Transverse colon (tissue), 4 donors: ENCODE data around the gene CCDC3. TPM values are rescaled to one million over a fixed set of nuclear protein-coding genes. Genes with fewer than 3 reads are reported as not detected.
A peak's percentile ranks its signal among the peaks of the same experiment; 100 is the strongest.

Source experiments
- DNase-seq: peaks from one replicate; pipeline ENCODE4 v3.0.0-alpha.2; 2019
- H3K27ac ChIP-seq, 4 donors: fragments of 200-600 bp; sonication (generic); 2 replicates each; pipeline ENCODE4 v1.5.1; 2016 to 2018; ENCODE audit warnings: inconsistent platforms in 4 of 4
- H3K27me3 ChIP-seq: fragments of 200-600 bp; sonication (generic); 2 replicates; pipeline ENCODE4 v1.5.1; 2017; ENCODE audit warnings: inconsistent platforms
- H3K36me3 ChIP-seq, 4 donors: fragments of 200-600 bp; sonication (generic); 2 replicates each; pipeline ENCODE4 v1.5.1; 2017 to 2019; ENCODE audit warnings: inconsistent platforms in 4 of 4
- H3K4me1 ChIP-seq, 4 donors: fragments of 200-600 bp; sonication (generic); 2 replicates each; pipeline ENCODE4 v1.5.1; 2017 to 2020; ENCODE audit warnings: inconsistent platforms in 4 of 4
- H3K4me3 ChIP-seq, 4 donors: fragments of 200-600 bp; sonication (generic); 1 replicate in 1 of 4; 2 replicates in 3 of 4; pipeline versions ENCODE4 v1.5.1 to v1.6.1; 2017 to 2019; ENCODE audit warnings: inconsistent platforms in 4 of 4
- H3K9me3 ChIP-seq, 2 donors: fragments of 200-600 bp; sonication (generic); 2 replicates each; pipeline ENCODE4 v1.5.1; 2017 to 2019; ENCODE audit warnings: inconsistent platforms in 2 of 2
- EP300 ChIP-seq: sonication (generic); formaldehyde crosslinking; IDR thresholded peaks from one replicate; pipeline ENCODE4 v1.6.1; 2017; ENCODE audit warnings: antibody characterized with exemption, low read depth
- POLR2A ChIP-seq: fragments of 450-650 bp; IDR thresholded peaks from one replicate; pipeline ENCODE4 v1.6.1; 2016; ENCODE audit warnings: antibody characterized with exemption, mild to moderate bottlenecking, moderate library complexity
- POLR2AphosphoS5 ChIP-seq, 3 donors: sonication (generic); formaldehyde crosslinking; IDR thresholded peaks; one replicate each; pipeline ENCODE4 v1.6.1; 2016; ENCODE audit warnings: antibody characterized with exemption in 3 of 3
- WGBS, 2 donors: methylation state at CpG; one replicate each; pipeline ENCODE4 v1.1.5; 2018; ENCODE audit warnings: low coverage in 1 of 2; 5-methylcytosine and 5-hydroxymethylcytosine counted together
- in situ Hi-C, 4 donors: fragments of 200-750 bp; cut with MboI; loops; one replicate each; pipeline versions ENCODE4 v1.15.0 to v1.15.1; 2017; ENCODE audit warnings: low sequenced_read_pairs in 3 of 4, low pct_ligation_motif_present in 1 of 4, low pct_unique_long_range_greater_than_20kb in 1 of 4
- intact Hi-C: fragments of 100-400 bp; cut with DNase I; formaldehyde crosslinking; loops from one replicate; pipeline ENCODE4 v1.15.1; 2023; ENCODE audit warnings: low total_unique reads
- total RNA-seq, 4 donors: library from RNA; depleted of rRNA; stranded (reverse); fragments of >200 nt; gene quantifications; one replicate each; pipeline ENCODE4 v1.1.0, GENCODE V29; 2016
- TF ChIP-seq, protein P1 (sequence below), 5 experiments: fragments of 200-600 bp in 3 of 5; fragments of 450-650 bp in 2 of 5; sonication (generic) in 3 of 5; IDR thresholded peaks; 1 replicate in 2 of 5; 2 replicates in 3 of 5; pipeline ENCODE4 v1.5.1; 2016 to 2017; ENCODE audit warnings: antibody characterized with exemption in 5 of 5, inconsistent platforms in 3 of 5, mild to moderate bottlenecking in 2 of 5, moderate library complexity in 1 of 5

CCDC3 gene
- total RNA-seq, 4 donors from 2014 or later: 0.75 to 2.2 (median 1.3) TPM

DNA sequence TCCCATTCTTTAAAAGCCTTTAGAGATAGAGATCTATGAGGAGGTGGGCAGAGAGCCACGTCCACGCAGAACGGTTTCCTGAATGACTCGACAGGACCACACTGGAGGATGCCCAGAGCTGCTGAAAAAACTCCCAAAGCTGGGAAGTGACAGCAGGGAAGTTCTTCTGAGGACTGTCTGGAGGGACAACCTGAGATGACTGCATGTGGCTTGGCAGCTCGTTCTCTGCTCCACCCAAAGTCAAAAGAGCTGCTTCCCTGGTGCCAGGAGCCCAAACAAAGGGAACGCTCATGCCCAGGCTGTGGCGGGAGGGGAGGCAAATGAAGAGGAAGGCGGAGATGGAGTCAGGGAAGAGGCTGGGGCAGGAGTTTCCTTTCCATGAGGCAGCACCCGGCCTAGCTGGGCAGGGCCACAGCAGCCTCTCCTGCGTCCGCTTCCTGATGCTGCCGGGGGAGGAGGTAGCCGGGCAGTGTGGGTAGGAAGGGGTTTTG is 95.4 kb downstream of the CCDC3 start:
- H3K27me3 ChIP-seq: no peaks in the 10 kb centered on the region
- WGBS, 2 donors: 80 to 81% methylated on average over 1 to 13 of the region's 13 CpGs
- no peaks in the 10 kb centered on the region for H3K9me3 ChIP-seq
- H3K4me1 ChIP-seq: peaks cover 0 to 3% (median 0%) of the 10 kb centered on the region in 4 donors
- H3K4me3 ChIP-seq: no peak overlapping the region
- no peak overlapping the region for H3K27ac ChIP-seq
- DNase-seq: no peak
- H3K36me3 ChIP-seq: no peaks in the 10 kb centered on the region
- TF ChIP-seq POLR2AphosphoS5 (IDR thresholded peaks at IDR 0.05) (no peak), POLR2A (no peak), EP300 (no peak)
- TF ChIP-seq, protein P1, sequence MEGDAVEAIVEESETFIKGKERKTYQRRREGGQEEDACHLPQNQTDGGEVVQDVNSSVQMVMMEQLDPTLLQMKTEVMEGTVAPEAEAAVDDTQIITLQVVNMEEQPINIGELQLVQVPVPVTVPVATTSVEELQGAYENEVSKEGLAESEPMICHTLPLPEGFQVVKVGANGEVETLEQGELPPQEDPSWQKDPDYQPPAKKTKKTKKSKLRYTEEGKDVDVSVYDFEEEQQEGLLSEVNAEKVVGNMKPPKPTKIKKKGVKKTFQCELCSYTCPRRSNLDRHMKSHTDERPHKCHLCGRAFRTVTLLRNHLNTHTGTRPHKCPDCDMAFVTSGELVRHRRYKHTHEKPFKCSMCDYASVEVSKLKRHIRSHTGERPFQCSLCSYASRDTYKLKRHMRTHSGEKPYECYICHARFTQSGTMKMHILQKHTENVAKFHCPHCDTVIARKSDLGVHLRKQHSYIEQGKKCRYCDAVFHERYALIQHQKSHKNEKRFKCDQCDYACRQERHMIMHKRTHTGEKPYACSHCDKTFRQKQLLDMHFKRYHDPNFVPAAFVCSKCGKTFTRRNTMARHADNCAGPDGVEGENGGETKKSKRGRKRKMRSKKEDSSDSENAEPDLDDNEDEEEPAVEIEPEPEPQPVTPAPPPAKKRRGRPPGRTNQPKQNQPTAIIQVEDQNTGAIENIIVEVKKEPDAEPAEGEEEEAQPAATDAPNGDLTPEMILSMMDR (IDR thresholded peaks at IDR 0.05): no peak
- in situ Hi-C loops (no loop called here), intact Hi-C loops (no loop called here)

DNA sequence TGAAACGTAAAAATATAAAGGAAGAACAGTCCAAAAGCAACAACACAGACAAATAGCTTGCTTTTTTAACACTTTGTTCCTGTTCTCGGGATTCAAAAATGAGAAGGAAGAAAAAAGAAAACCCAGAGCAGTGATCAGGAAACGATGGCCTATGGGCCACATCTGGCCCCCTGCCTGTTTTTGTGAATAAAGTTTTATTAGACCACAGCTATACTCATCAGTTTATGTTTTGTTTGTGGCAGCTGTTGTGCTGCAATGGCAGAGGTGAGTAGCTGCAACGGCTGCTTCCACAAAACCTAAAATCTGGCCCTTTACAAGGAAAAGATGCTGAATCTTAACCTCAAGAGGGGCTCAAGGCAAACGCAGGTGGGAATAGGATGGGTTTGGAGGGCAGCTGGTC is 96.4 kb downstream of the CCDC3 start:
- DNase-seq: no peak
- H3K36me3 ChIP-seq: no peaks in the 10 kb centered on the region
- H3K4me1 ChIP-seq: peaks cover 0 to 3% (median 0%) of the 10 kb centered on the region in 4 donors
- in situ Hi-C loops: no loop called here
- H3K4me3 ChIP-seq: no peak overlapping the region
- no peak overlapping the region for H3K27ac ChIP-seq
- TF ChIP-seq, protein P1 (IDR thresholded peaks at IDR 0.05): no peak
- TF ChIP-seq EP300 (no peak), POLR2A (no peak), POLR2AphosphoS5 (IDR thresholded peaks at IDR 0.05) (no peak)
- H3K9me3 ChIP-seq: no peaks in the 10 kb centered on the region
- WGBS, 2 donors: 70 to 74% methylated on average over 5 of the region's 5 CpGs
- intact Hi-C loops: no loop called here
- no peaks in the 10 kb centered on the region for H3K27me3 ChIP-seq

DNA sequence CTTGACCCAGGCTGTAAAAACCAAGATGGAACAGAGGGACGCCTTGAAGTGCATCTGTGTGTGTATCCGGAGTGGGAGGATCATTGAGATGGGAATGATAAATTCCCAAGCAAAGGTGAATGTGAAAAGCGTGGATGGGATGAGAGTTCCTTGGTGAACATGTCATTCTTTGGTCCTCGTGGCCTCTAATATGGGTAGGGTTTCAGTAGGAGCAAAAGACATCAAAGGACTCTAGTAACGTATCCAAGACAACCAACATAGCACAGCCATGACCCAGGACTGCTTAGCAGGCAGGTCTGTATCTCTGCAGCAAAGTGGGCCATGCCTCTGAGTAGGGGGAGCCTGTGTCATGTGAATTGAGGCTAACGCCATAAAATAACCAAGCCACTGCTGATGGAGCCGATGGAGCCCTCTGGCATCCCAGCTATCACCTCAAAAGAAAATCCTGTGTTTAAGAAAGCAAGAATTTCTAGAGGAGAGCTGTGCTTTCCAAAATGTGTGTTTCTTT is 98.6 kb downstream of the CCDC3 start:
- no peak for DNase-seq
- intact Hi-C loops (no loop called here), in situ Hi-C loops (no loop called here)

DNA sequence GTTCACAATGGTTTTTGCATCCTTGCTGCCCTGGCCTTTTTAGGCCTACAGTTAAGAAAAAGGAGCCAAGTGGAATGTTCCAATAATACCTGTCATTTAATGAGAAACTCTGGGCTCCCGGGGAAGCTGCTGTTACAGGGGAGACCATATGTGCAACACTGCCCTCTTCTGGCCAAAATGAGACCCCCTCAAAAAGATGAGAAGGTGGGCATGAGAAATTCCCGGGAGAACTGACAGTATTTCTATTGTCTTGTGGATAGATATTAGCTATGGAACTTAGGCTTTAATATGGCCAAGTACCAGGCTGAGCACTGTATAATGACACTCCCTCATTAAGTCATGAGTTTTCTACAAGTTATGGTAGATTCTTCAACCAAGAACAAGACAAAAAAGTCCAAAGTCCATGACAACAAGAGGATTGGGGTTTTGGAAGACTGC is 99.4 kb downstream of the CCDC3 start:
- DNase-seq: peak; percentile 37
- in situ Hi-C loops (no loop called here), intact Hi-C loops (no loop called here)
- TF ChIP-seq, protein P1 (IDR thresholded peaks at IDR 0.05): peak; percentile 63 to 86 (median 76)
- TF ChIP-seq EP300 (no peak), POLR2A (no peak)
- Histone ChIP-seq H3K27ac (no peak overlapping the region), H3K27me3 (no peaks in the 10 kb centered on the region), H3K4me1 (peaks cover 0 to 3% (median 0%) of the 10 kb centered on the region in 4 donors), H3K9me3 (no peaks in the 10 kb centered on the region), H3K36me3 (no peaks in the 10 kb centered on the region), H3K4me3 (no peak overlapping the region)
- 3 to 14% methylated on average over 1 to 2 of the region's 2 CpGs for WGBS, 2 donors

More for the DNA sequence above, 98.6 kb downstream of the CCDC3 start:
- Histone ChIP-seq H3K27ac (no peak overlapping the region), H3K9me3 (no peaks in the 10 kb centered on the region), H3K27me3 (no peaks in the 10 kb centered on the region), H3K4me1 (peaks cover 0 to 3% (median 0%) of the 10 kb centered on the region in 4 donors), H3K4me3 (no peak overlapping the region), H3K36me3 (no peaks in the 10 kb centered on the region)
- WGBS, 2 donors: 74 to 80% methylated on average over 6 to 7 of the region's 7 CpGs
- TF ChIP-seq, protein P1 (IDR thresholded peaks at IDR 0.05): no peak
- TF ChIP-seq POLR2A (no peak), EP300 (no peak), POLR2AphosphoS5 (IDR thresholded peaks at IDR 0.05) (no peak)
